Measurements from ENCODE around the gene ZNF217. TPM values are rescaled to one million over a fixed set of nuclear protein-coding genes. Genes with fewer than 3 reads are reported as not detected.

ZNF217 gene
- polyA plus RNA-seq, 3 donors, result 10.5 to 41.5 (median 24.4) TPM

DNA sequence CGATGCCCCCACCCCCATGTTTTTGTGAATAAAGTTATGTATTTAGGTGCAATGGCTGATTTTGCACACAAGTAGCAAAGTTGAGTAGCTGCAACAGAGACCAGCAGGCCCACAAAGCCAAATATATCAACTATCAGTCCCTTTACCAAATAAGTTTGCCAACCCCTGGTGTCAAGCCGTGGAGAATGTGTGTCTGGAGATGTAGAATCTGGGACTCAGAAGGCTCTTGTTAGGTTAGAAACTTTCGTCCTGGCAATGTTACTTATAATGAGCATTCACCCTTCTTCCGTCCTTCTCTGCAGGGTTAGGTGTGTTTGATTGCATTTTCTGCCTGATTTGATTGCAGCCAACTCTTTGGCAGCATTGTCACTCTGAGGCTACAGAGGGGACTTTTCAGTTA, 57.8 kb downstream of the ZNF217 start:
- H3K4me1 Mint-ChIP-seq, result peaks cover 16% of the 10 kb centered on the region
- no peaks in the 10 kb centered on the region for H3K36me3 Mint-ChIP-seq

GRCh38 chr20:53534037-53534436, 59.6 kb downstream of the ZNF217 start:
- Histone ChIP-seq H3K4me1 (ENCODE audit: control insufficient read depth in 1 of 2, insufficient read depth in 2 of 2, low read length in 2 of 2) (peaks cover 5 to 10% of the 10 kb centered on the region in 2 donors), H2AFZ (ENCODE audit: insufficient read depth, low read depth, low read length, poor library complexity, severe bottlenecking) (no peak overlapping the region), H4K20me1 (ENCODE audit: insufficient read depth, low read length) (no peaks in the 10 kb centered on the region), H3K9me3 (replicated peaks in 1 of 2; ENCODE audit: control insufficient read depth in 1 of 2, insufficient read depth in 1 of 2, low read length in 2 of 2) (no peaks in the 10 kb centered on the region), H3K4me3 (replicated peaks in 1 of 3; ENCODE audit: low read depth in 2 of 3, low read length in 3 of 3) (no peak overlapping the region), H3K27me3 (ENCODE audit: control insufficient read depth in 2 of 2, insufficient read depth in 2 of 2, low read length in 2 of 2) (no peaks in the 10 kb centered on the region), H3K79me2 (ENCODE audit: insufficient read depth, low read length) (no peaks in the 10 kb centered on the region), H3K27ac (ENCODE audit: low read depth in 1 of 2, low read length in 2 of 2) (no peak overlapping the region), H3K9ac (ENCODE audit: insufficient read depth, low read length, poor library complexity, severe bottlenecking) (no peak overlapping the region), H3K4me2 (replicated peaks; ENCODE audit: extremely low read depth, low read length, poor library complexity, severe bottlenecking) (no peak overlapping the region), H3K36me3 (replicated peaks in 1 of 2; ENCODE audit: control insufficient read depth in 1 of 2, insufficient read depth in 2 of 2, low read length in 2 of 2) (no peaks in the 10 kb centered on the region)
- intact Hi-C loops (cut with micrococcal nuclease), result no loop called here
- peaks cover 0 to 6% (median 1%) of the 10 kb centered on the region in 7 donors for H3K9me3 Mint-ChIP-seq
- no peaks in the 10 kb centered on the region for H3K36me3 Mint-ChIP-seq
- no peak for DNase-seq
- peaks cover 4 to 13% (median 7%) of the 10 kb centered on the region in 3 donors for H3K27me3 Mint-ChIP-seq (ENCODE audit: low read depth in 3 of 3)
- H3K4me1 Mint-ChIP-seq, result peaks cover 17% of the 10 kb centered on the region
- no CpG with 5 or more reads among the region's 7 CpGs for WGBS (ENCODE audit: insufficient coverage)
- H3K27ac Mint-ChIP-seq, result no peak overlapping the region
- H3K4me3 Mint-ChIP-seq, result no peak overlapping the region
- no peak for TF ChIP-seq CTCF (IDR thresholded peaks at IDR 0.05)

More for the DNA sequence above, 57.8 kb downstream of the ZNF217 start:
- intact Hi-C loops (cut with micrococcal nuclease), result no loop called here
- Mint-ChIP-seq H3K27me3 (ENCODE audit: low read depth in 3 of 3) (peaks cover 3 to 11% (median 8%) of the 10 kb centered on the region in 3 donors), H3K9me3 (peaks cover 0 to 6% (median 0%) of the 10 kb centered on the region in 7 donors), H3K27ac (no peak overlapping the region), H3K4me3 (no peak overlapping the region)
- Histone ChIP-seq H3K9ac (ENCODE audit: insufficient read depth, low read length, poor library complexity, severe bottlenecking) (no peak overlapping the region), H3K27ac (ENCODE audit: low read depth in 1 of 2, low read length in 2 of 2) (no peak overlapping the region), H3K4me3 (replicated peaks in 1 of 3; ENCODE audit: low read depth in 2 of 3, low read length in 3 of 3) (no peak overlapping the region), H3K9me3 (replicated peaks in 1 of 2; ENCODE audit: control insufficient read depth in 1 of 2, insufficient read depth in 1 of 2, low read length in 2 of 2) (no peaks in the 10 kb centered on the region), H3K4me1 (ENCODE audit: control insufficient read depth in 1 of 2, insufficient read depth in 2 of 2, low read length in 2 of 2) (peaks cover 5 to 10% of the 10 kb centered on the region in 2 donors), H2AFZ (ENCODE audit: insufficient read depth, low read depth, low read length, poor library complexity, severe bottlenecking) (no peak overlapping the region), H3K79me2 (ENCODE audit: insufficient read depth, low read length) (no peaks in the 10 kb centered on the region), H4K20me1 (ENCODE audit: insufficient read depth, low read length) (no peaks in the 10 kb centered on the region), H3K27me3 (ENCODE audit: control insufficient read depth in 2 of 2, insufficient read depth in 2 of 2, low read length in 2 of 2) (no peaks in the 10 kb centered on the region), H3K36me3 (replicated peaks in 1 of 2; ENCODE audit: control insufficient read depth in 1 of 2, insufficient read depth in 2 of 2, low read length in 2 of 2) (no peaks in the 10 kb centered on the region), H3K4me2 (replicated peaks; ENCODE audit: extremely low read depth, low read length, poor library complexity, severe bottlenecking) (no peak overlapping the region)
- WGBS (ENCODE audit: insufficient coverage), result 100% methylated on average over 1 of the region's 4 CpGs
- TF ChIP-seq CTCF (IDR thresholded peaks at IDR 0.05), result no peak
- DNase-seq, result no peak

Measured in CD14-positive monocyte (primary cell).